Uterine smooth muscle cell (primary cell): ENCODE results near the gene SCYGR2. TPM values are rescaled to one million over a fixed set of nuclear protein-coding genes. Genes with fewer than 3 reads are reported as not detected.

ENCODE experiments used
- total RNA-seq: library from RNA; depleted of rRNA; stranded (reverse); fragments of >200 nt; gene quantifications from 2 replicates; pipeline ENCODE4 v1.2.3, GENCODE V29; 2014

The SCYGR2 gene, protein sequence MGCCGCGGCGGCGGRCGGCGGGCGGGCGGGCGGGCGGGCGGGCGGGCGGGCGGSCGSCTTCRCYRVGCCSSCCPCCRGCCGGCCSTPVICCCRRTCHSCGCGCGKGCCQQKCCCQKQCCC
- total RNA-seq = not detected in 2 replicates

GRCh38 chr2:227598835-227599503, at the start of gene SCYGR2:
Gene SCYGR2, plus strand, starts transcription at chr2:227598893. Its CDS starts 0 bp downstream, at chr2:227598893.

DNA sequence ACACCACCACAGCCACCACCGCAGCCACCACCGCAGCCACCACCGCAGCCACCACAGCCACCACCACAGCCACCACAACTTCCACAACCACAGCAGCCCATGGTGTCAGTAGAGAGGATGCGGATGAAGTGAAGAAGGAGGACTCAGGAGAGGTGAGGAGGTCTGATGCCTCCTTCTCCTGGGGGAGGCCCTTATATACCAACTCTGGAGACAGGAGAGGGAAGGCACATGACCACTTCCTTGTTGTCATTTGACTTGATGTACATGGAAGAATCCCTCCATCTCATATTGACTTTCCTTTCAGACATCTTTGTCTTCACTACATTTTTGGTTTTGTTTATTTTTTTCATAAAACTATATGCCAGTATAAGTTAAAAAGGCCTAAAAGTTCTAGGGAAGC, 16.0 kb downstream of the SCYGR2 start, which contains the start of gene SCYGR3:
TSS of gene SCYGR3 (minus strand) at position 101 of the 400 bp plus-strand sequence. CDS start at position 101, 0 bp downstream.

GRCh38 chr2:227617316-227618230, 18.9 kb downstream of the SCYGR2 start, which contains the start of gene SCYGR4:
Gene SCYGR4, plus strand, starts transcription at chr2:227617498. Its CDS starts 0 bp downstream, at chr2:227617498.

Other genes starting within 250 kb of the SCYGR2 start
- gene TM4SF20, start 219.6 kb upstream of the SCYGR2 start, total RNA-seq = not detected in 2 replicates
- gene SCYGR1, start 210.9 kb upstream of the SCYGR2 start, total RNA-seq = not detected in 2 replicates
- 38.6 and 42.1 TPM in 2 replicates for gene AGFG1, start 126.7 kb upstream of the SCYGR2 start, total RNA-seq
- gene SCYGR3, start 15.9 kb downstream of the SCYGR2 start, total RNA-seq = not detected in 2 replicates
- gene SCYGR4, start 18.6 kb downstream of the SCYGR2 start, total RNA-seq = not detected in 2 replicates
- gene SCYGR5, start 67.9 kb downstream of the SCYGR2 start, total RNA-seq = not detected in 2 replicates
- under 0.01 TPM in 2 replicates for gene SLC19A3, start 119.1 kb downstream of the SCYGR2 start, total RNA-seq
- not detected in 2 replicates for gene SCYGR6, start 125.9 kb downstream of the SCYGR2 start, total RNA-seq
- not detected in 2 replicates for gene SCYGR7, start 129.4 kb downstream of the SCYGR2 start, total RNA-seq
- gene SCYGR8, start 147.0 kb downstream of the SCYGR2 start, total RNA-seq = not detected in 2 replicates
- not detected in 2 replicates for gene CCL20, start 214.9 kb downstream of the SCYGR2 start, total RNA-seq